Heart left ventricle (tissue), 16 donors: Measurements from ENCODE around the gene BHLHE40. TPM values are rescaled to one million over a fixed set of nuclear protein-coding genes. Genes with fewer than 3 reads are reported as not detected.
A peak's percentile ranks its signal among the peaks of the same experiment; 100 is the strongest.

Source experiments
- ATAC-seq, 4 donors: fragments of 200-7000 bp; cut with Tn5 transposase; one replicate each; pipeline ENCODE4 v1.9.1; 2020 to 2022; ENCODE audit warnings: moderate library complexity in 4 of 4, mild to moderate bottlenecking in 3 of 4, moderate number of reproducible peaks in 1 of 4
- DNase-seq, 5 donors: peaks; one replicate each; pipeline ENCODE4 v3.0.0-alpha.2; 2020
- H3K27ac ChIP-seq, 12 donors: fragments of 200-600 bp; sonication (generic) in 4 of 12; one replicate each; pipeline versions ENCODE4 v1.5.0 to v1.8.0; 2016 to 2022; ENCODE audit warnings: mild to moderate bottlenecking in 2 of 12
- H3K27me3 ChIP-seq, 9 donors: fragments of 200-600 bp; sonication (generic) in 2 of 9; one replicate each; pipeline versions ENCODE4 v1.5.1 to v1.8.0; 2016 to 2022; ENCODE audit warnings: mild to moderate bottlenecking in 3 of 9
- H3K36me3 ChIP-seq, 9 donors: fragments of 200-600 bp; sonication (generic) in 2 of 9; one replicate each; pipeline versions ENCODE4 v1.5.0 to v1.8.0; 2018 to 2022; ENCODE audit warnings: mild to moderate bottlenecking in 2 of 9
- H3K4me1 ChIP-seq, 12 donors: fragments of 200-600 bp; sonication (generic) in 4 of 12; one replicate each; pipeline versions ENCODE4 v1.5.0 to v1.8.0; 2016 to 2022; ENCODE audit warnings: mild to moderate bottlenecking in 3 of 12
- H3K4me3 ChIP-seq, 12 donors: fragments of 200-600 bp; sonication (generic) in 4 of 12; one replicate each; pipeline versions ENCODE4 v1.5.0 to v1.8.0; 2017 to 2022; ENCODE audit warnings: mild to moderate bottlenecking in 9 of 12, moderate library complexity in 4 of 12
- H3K9me3 ChIP-seq, 12 donors: fragments of 200-600 bp; sonication (generic) in 4 of 12; one replicate each; pipeline versions ENCODE4 v1.5.0 to v1.8.0; 2016 to 2022; ENCODE audit warnings: mild to moderate bottlenecking in 1 of 12
- POLR2A ChIP-seq, 2 donors: fragments of 450-650 bp; IDR thresholded peaks; one replicate each; pipeline ENCODE4 v1.6.1; 2017; ENCODE audit warnings: antibody characterized with exemption in 2 of 2, mild to moderate bottlenecking in 2 of 2, moderate library complexity in 2 of 2
- WGBS, 4 donors: extraction: QIAGEN DNeasy Blood & Tissue Kit in 2 of 4; methylation state at CpG; one replicate each; pipeline versions ENCODE4 v1.1.5 to v1.1.7; 2013 to 2018; 5-methylcytosine and 5-hydroxymethylcytosine counted together
- intact Hi-C, 10 donors: fragments of 100-400 bp; cut with DNase I; formaldehyde crosslinking; loops; one replicate each; pipeline versions ENCODE4 v1.11.1 to v1.14.2; 2022
- polyA plus RNA-seq, 2 donors: library from polyadenylated mRNA; stranded (reverse); fragments of 200-250 nt; gene quantifications; one replicate each; pipeline ENCODE4 v1.2.3, GENCODE V29; 2013
- total RNA-seq, 9 donors: library from RNA; depleted of rRNA in 2 of 9; stranded (reverse); fragments of >200 nt in 2 of 9; fragmentation: NEBNext Ultra II Directional in 3 of 9; extraction: Animal tissue kit (Norgen Biotek cat#: 25700) in 3 of 9; gene quantifications; one replicate each; pipeline versions ENCODE4 v1.1.0 to v1.2.4, GENCODE V29; 2016 to 2023
- TF ChIP-seq, protein P1 (sequence below), 12 donors: fragments of 200-600 bp; sonication (generic) in 4 of 12; IDR thresholded peaks; one replicate each; pipeline versions ENCODE4 v1.5.0 to v1.8.0; 2018 to 2022; ENCODE audit warnings: antibody characterized with exemption in 12 of 12, mild to moderate bottlenecking in 5 of 12
- donor health status: ischemic (EF 13 %, LVEDD 7.1; RV severe dilation, severe dysfunction).
- donor health status: healthy with polysubstance abuse.
- donor health status: DM: no; HTN: yes; CAD: no.
- donor health status: DM: no; HTN: no; CAD: no.
- donor health status: ischemic (EF 25% LVEDD 6.9; RV normal size, moderate dysfunction).
- donor health status: ischemic (EF 25% LVEDD 5.7; RV mildly dilated, moderate dysfunction).
- donor health status: healthy.
- donor health status: DM: yes; HTN: yes; CAD: no.
- donor health status: ischemic (EF 35%, LVEDD 5.7; RV mildly dilated, moderate dysfunction).
- donor health status: nonischemic (EF 11% LVEDD 7.7; RV severe dilation, severe dysfunction).
- donor health status: DM: yes; HTN: yes; CAD: no.
- donor health status: PGD.
- donor health status: ischemic (EF 29% LVEDD 5.4; RV normal size, mild dysfunction).
- donor health status: nonischemic (EF 23%, LVEDD 6.1; RV moderate dilation, normal function).

The BHLHE40 gene
- total and polyA plus RNA-seq, 11 donors, result 8.5 to 109 (median 33.8) TPM

DNA sequence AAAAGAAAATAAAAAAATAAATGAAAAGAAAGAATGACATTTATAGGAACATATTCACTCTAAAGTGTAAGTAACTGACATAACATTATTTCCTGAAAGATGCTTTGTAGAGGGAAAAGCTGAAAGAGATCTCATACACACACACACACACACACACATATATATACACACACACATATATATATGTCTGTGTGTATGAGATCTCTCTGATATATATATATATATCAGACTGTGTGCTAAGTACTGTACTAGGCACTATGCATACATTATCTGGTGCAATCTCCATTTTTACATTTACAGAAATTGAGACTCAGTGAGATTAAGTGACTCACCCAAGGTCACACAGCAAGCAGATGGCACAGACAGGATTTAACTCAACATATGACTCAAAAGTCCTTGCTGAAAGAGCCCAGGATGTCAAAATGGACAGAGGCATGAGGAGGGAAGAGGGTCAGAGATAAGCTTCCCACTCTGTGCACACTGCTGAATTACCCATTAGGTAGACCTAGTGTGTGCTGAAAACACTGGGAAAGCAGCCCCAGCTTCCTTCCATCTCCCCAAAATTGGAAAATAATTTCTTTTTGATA, 15.0 kb downstream of the BHLHE40 start:
- TF ChIP-seq POLR2A (IDR thresholded peaks at IDR 0.05), result no peak
- TF ChIP-seq, protein P1, sequence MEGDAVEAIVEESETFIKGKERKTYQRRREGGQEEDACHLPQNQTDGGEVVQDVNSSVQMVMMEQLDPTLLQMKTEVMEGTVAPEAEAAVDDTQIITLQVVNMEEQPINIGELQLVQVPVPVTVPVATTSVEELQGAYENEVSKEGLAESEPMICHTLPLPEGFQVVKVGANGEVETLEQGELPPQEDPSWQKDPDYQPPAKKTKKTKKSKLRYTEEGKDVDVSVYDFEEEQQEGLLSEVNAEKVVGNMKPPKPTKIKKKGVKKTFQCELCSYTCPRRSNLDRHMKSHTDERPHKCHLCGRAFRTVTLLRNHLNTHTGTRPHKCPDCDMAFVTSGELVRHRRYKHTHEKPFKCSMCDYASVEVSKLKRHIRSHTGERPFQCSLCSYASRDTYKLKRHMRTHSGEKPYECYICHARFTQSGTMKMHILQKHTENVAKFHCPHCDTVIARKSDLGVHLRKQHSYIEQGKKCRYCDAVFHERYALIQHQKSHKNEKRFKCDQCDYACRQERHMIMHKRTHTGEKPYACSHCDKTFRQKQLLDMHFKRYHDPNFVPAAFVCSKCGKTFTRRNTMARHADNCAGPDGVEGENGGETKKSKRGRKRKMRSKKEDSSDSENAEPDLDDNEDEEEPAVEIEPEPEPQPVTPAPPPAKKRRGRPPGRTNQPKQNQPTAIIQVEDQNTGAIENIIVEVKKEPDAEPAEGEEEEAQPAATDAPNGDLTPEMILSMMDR (IDR thresholded peaks at IDR 0.05), result no peak
- Histone ChIP-seq H3K27me3 (no peaks in the 10 kb centered on the region), H3K4me3 (no peak overlapping the region), H3K36me3 (no peaks in the 10 kb centered on the region), H3K27ac (peak overlapping the region in 10 of 12 donors; percentile 34 to 87 (median 74)), H3K4me1 (peaks cover 0 to 40% (median 14%) of the 10 kb centered on the region in 12 donors), H3K9me3 (no peaks in the 10 kb centered on the region)
- intact Hi-C loops, result no loop called here
- peak in 1 of 4 donors; percentile 28 for ATAC-seq
- DNase-seq, result peak in 1 of 5 donors; percentile 2

DNA sequence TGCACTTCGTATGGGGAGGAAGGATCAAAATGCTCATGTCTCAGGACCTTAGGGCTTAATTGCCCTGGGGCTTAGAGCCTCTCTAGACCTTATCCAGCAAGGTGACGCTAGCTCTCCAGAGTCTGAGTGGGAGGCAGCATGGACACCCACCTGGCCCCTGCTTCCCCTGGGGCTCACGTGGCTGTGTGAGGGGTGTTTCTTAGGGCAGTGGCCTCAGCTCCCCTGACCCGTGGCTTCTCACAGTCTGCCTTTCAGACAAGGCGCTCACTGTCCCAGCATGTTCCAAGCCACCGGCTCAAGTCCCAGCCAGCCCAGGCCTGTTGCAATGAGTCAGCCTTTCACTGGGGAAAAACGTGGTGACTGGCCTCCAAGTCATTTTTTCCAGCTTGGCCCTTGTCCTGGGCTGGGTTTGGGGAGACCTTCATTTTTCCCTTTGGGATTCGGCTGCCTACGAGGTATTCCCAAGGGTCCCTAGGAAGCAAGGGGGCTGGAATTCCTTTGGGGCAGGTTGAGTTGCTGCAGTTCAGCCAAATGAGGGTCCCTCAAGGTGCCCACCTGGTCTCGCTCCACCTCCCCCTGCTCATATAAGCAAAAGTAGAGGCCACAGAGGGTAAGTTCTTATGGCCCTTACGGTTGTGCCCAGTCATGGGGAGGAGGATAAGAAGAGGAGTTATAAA, 15.7 kb downstream of the BHLHE40 start:
- H3K4me3 ChIP-seq, result no peak overlapping the region
- DNase-seq, result peak; percentile 70 to 92 (median 76)
- no peaks in the 10 kb centered on the region for H3K36me3 ChIP-seq
- H3K9me3 ChIP-seq, result no peaks in the 10 kb centered on the region
- H3K27me3 ChIP-seq, result no peaks in the 10 kb centered on the region
- 68 to 75% (median 73%) methylated on average over 11 of the region's 11 CpGs for WGBS, 4 donors
- intact Hi-C loops, result no loop called here
- H3K4me1 ChIP-seq, result peaks cover 0 to 33% (median 8%) of the 10 kb centered on the region in 12 donors
- ATAC-seq, result peak; percentile 76 to 95 (median 91)
- TF ChIP-seq, protein P1 (IDR thresholded peaks at IDR 0.05), result no peak
- no peak for TF ChIP-seq POLR2A (IDR thresholded peaks at IDR 0.05)
- peak overlapping the region in 11 of 12 donors; percentile 34 to 87 (median 72) for H3K27ac ChIP-seq

DNA sequence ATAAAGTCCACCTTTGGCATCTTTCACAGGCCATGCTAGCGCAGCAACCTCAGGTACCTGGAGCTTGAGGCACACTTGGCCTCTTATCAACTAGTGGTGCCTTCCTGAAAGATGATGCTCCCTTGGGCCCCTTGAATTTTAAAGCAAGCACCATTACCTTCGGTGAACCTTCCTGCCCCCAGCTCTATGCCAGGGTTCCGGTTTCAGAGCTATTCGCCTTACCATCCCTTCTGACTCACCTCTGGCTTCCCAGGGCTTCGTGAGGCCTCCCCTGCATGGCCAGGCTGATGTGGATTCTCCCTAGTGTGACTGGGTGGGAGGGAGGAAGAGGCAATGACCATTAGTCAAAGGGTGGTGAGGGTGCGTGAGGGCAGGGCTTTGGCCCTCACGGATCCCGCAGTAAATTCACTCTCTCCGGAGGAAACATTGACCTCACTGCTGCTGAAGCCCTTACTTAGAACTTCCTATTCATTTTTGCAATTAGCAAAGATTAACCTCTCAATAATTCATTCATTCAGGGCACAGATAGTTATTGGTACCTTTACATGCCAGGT, 16.3 kb downstream of the BHLHE40 start:
- 82 to 89% (median 85%) methylated on average over 9 of the region's 9 CpGs for WGBS, 4 donors
- TF ChIP-seq, protein P1 (IDR thresholded peaks at IDR 0.05), result no peak
- TF ChIP-seq POLR2A (IDR thresholded peaks at IDR 0.05), result no peak
- no peak for DNase-seq

DNA sequence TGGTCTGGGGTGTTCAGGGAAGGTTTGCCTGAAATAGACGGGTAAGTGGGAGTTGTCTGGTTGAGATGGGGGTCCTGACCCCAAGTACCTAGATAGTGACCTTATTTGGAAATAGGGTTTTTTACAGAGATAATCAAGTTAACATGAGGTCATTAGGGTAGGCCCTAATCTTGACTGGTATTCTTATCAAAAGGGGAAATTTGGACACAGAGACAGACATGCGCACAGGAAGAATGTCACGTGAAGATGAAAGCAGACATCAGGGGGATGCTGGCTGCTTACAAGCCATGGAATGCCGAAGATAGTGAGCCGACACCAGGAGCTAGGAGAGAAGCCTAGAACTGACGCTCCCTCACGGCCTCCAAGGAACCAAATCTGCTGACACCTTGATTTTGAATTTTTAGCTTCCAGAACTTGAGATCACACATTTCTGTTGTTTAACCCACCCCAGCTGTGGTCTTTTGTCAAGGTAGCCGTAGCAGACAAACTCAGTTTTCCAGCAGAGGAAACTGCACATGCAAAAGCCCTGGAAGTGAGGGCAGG, 17.1 kb downstream of the BHLHE40 start:
- intact Hi-C loops, result no loop called here
- H3K36me3 ChIP-seq, result no peaks in the 10 kb centered on the region
- H3K4me1 ChIP-seq, result peaks cover 0 to 25% (median 8%) of the 10 kb centered on the region in 12 donors
- peak overlapping the region in 1 of 12 donors; percentile 84 for H3K27ac ChIP-seq
- WGBS, 4 donors, result 72 to 81% (median 75%) methylated on average over 8 of the region's 8 CpGs
- TF ChIP-seq, protein P1 (IDR thresholded peaks at IDR 0.05), result no peak
- TF ChIP-seq POLR2A (IDR thresholded peaks at IDR 0.05), result no peak
- no peak for DNase-seq
- H3K9me3 ChIP-seq, result no peaks in the 10 kb centered on the region
- no peaks in the 10 kb centered on the region for H3K27me3 ChIP-seq
- no peak overlapping the region for H3K4me3 ChIP-seq
- no peak for ATAC-seq

More for the DNA sequence above, 16.3 kb downstream of the BHLHE40 start:
- no peaks in the 10 kb centered on the region for H3K9me3 ChIP-seq
- ATAC-seq, result no peak
- no peaks in the 10 kb centered on the region for H3K27me3 ChIP-seq
- peak overlapping the region in 11 of 12 donors; percentile 34 to 87 (median 72) for H3K27ac ChIP-seq
- H3K4me3 ChIP-seq, result no peak overlapping the region
- H3K36me3 ChIP-seq, result no peaks in the 10 kb centered on the region
- peaks cover 0 to 27% (median 8%) of the 10 kb centered on the region in 12 donors for H3K4me1 ChIP-seq
- intact Hi-C loops, result no loop called here
